IMR-90 (cell line): ENCODE data around the gene TAF4B. TPM values are rescaled to one million over a fixed set of nuclear protein-coding genes. Genes with fewer than 3 reads are reported as not detected.

ENCODE experiments used
- ATAC-seq: fragments of 200-7000 bp; cut with Tn5 transposase; 2 replicates; pipeline ENCODE4 v1.9.1; 2020; ENCODE audit warnings: low read depth, mild to moderate bottlenecking, moderate library complexity
- BruUV-seq: library from RNA; stranded (reverse); fragments of 400-500 nt; replicated peaks from 2 replicates; lab custom pipeline; 2021; lab: Mats Ljungman, UMichigan
- CTCF ChIA-PET: fragments of 300-600 bp; formaldehyde crosslinking; extraction: SDS; loops from one replicate; lab custom pipeline; 2021; ENCODE audit warnings: antibody characterized with exemption; lab: Yijun Ruan, JAX
- POLR2A ChIA-PET: fragments of 300-600 bp; sonication (Branson Sonifier 250); formaldehyde crosslinking; loops from one replicate; lab custom pipeline; 2022; ENCODE audit warnings: antibody characterized with exemption; ENCODE audit not compliant: unreplicated experiment; lab: Charles Lee
- DNase-seq: peaks from one replicate; pipeline ENCODE4 v3.0.0; 2013
- H2AFZ ChIP-seq: replicated peaks from 2 replicates; pipeline ENCODE3; 2013; ENCODE audit warnings: low read length, mild to moderate bottlenecking; ENCODE audit not compliant: poor library complexity
- H2AK5ac ChIP-seq: 2 replicates; pipeline ENCODE4 v1.6.1; 2013; ENCODE audit warnings: low read depth, low read length, inconsistent platforms
- H2AK9ac ChIP-seq: replicated peaks from 2 replicates; pipeline ENCODE3; 2013; ENCODE audit warnings: mild to moderate bottlenecking, low read depth, low read length, moderate library complexity; ENCODE audit not compliant: poor library complexity
- H2BK120ac ChIP-seq: 2 replicates; pipeline ENCODE4 v1.6.1; 2013; ENCODE audit warnings: low read depth, low read length, inconsistent platforms
- H2BK15ac ChIP-seq: 3 replicates; pipeline ENCODE4 v1.6.1; 2013; ENCODE audit warnings: low read depth, low read length, inconsistent platforms
- H2BK20ac ChIP-seq: 2 replicates; pipeline ENCODE4 v1.6.1; 2013; ENCODE audit warnings: low read depth, mild to moderate bottlenecking, inconsistent platforms, low read length, moderate library complexity
- H2BK5ac ChIP-seq: 2 replicates; pipeline ENCODE4 v1.6.1; 2013; ENCODE audit warnings: mild to moderate bottlenecking, low read depth, low read length, inconsistent platforms; ENCODE audit not compliant: poor library complexity, severe bottlenecking
- H3K14ac ChIP-seq: replicated peaks from 2 replicates; pipeline ENCODE4 v1.6.1; 2013; ENCODE audit warnings: low read depth, low read length, inconsistent platforms
- H3K18ac ChIP-seq: 2 replicates; pipeline ENCODE4 v1.6.1; 2013; ENCODE audit warnings: low read depth, low read length, control low read depth
- H3K23ac ChIP-seq: 2 replicates; pipeline ENCODE4 v1.6.1; 2013; ENCODE audit warnings: low read depth, low read length, inconsistent platforms
- H3K27ac ChIP-seq: 2 replicates; pipeline ENCODE4 v1.5.1; 2013; ENCODE audit warnings: mild to moderate bottlenecking, control low read depth, low read length; ENCODE audit not compliant: insufficient read depth
- H3K27me3 ChIP-seq: 2 replicates; pipeline ENCODE4 v1.6.1; 2013; ENCODE audit warnings: low read length; ENCODE audit not compliant: control insufficient read depth, insufficient read depth
- H3K36me3 ChIP-seq: 2 replicates; pipeline ENCODE4 v1.6.1; 2013; ENCODE audit warnings: low read length, mixed read lengths; ENCODE audit not compliant: control insufficient read depth, insufficient read depth
- H3K4ac ChIP-seq: 2 replicates; pipeline ENCODE4 v1.6.1; 2013; ENCODE audit warnings: low read depth, low read length, inconsistent platforms
- H3K4me1 ChIP-seq: 2 replicates; pipeline ENCODE4 v1.6.1; 2013; ENCODE audit warnings: low read length, mixed read lengths; ENCODE audit not compliant: control insufficient read depth, insufficient read depth
- H3K4me2 ChIP-seq: 2 replicates; pipeline ENCODE4 v1.6.1; 2013; ENCODE audit warnings: low read depth, mild to moderate bottlenecking, control low read depth, low read length, moderate library complexity
- H3K4me3 ChIP-seq: 2 replicates; pipeline ENCODE4 v1.5.1; 2013; ENCODE audit warnings: low read depth, mild to moderate bottlenecking, control low read depth, low read length, moderate library complexity; ENCODE audit not compliant: insufficient read depth
- H3K56ac ChIP-seq: 2 replicates; pipeline ENCODE4 v1.6.1; 2013; ENCODE audit warnings: low read length, inconsistent platforms; ENCODE audit not compliant: insufficient read depth; ENCODE audit errors: extremely low read depth
- H3K79me1 ChIP-seq, 2 experiments: 2 replicates each; pipeline ENCODE4 v1.6.1; 2013; ENCODE audit warnings: low read length in 2 of 2, inconsistent platforms in 1 of 2, low read depth in 1 of 2
- H3K9ac ChIP-seq: 2 replicates; pipeline ENCODE4 v1.6.1; 2013; ENCODE audit warnings: low read depth, low read length, control low read depth
- H3K9me1 ChIP-seq: 2 replicates; pipeline ENCODE4 v1.6.1; 2013; ENCODE audit warnings: low read length, inconsistent platforms; ENCODE audit not compliant: insufficient read depth
- H3K9me3 ChIP-seq: 2 replicates; pipeline ENCODE4 v1.6.1; 2013; ENCODE audit warnings: low read length; ENCODE audit not compliant: control insufficient read depth, insufficient read depth
- H4K20me1 ChIP-seq: 2 replicates; pipeline ENCODE4 v1.6.1; 2013; ENCODE audit warnings: low read length, inconsistent platforms; ENCODE audit not compliant: insufficient read depth
- H4K5ac ChIP-seq: 2 replicates; pipeline ENCODE4 v1.6.1; 2013; ENCODE audit warnings: mild to moderate bottlenecking, low read depth, low read length, control low read depth
- H4K8ac ChIP-seq, 2 experiments: 2 replicates each; pipeline ENCODE4 v1.6.1; 2013; ENCODE audit warnings: low read depth in 2 of 2, low read length in 2 of 2, control low read depth in 1 of 2, inconsistent platforms in 1 of 2
- H4K91ac ChIP-seq: 2 replicates; pipeline ENCODE4 v1.6.1; 2013; ENCODE audit warnings: low read depth, low read length, inconsistent platforms; ENCODE audit not compliant: insufficient read depth
- CEBPB ChIP-seq: IDR thresholded peaks from 2 replicates; pipeline ENCODE4 v1.6.1; 2012; ENCODE audit warnings: low read depth, low read length, improper control_type of control experiment
- POLR2A ChIP-seq: IDR thresholded peaks from 2 replicates; pipeline ENCODE4 v1.6.1; 2012; ENCODE audit warnings: mild to moderate bottlenecking, low read depth, low read length
- RCOR1 ChIP-seq: IDR thresholded peaks from 2 replicates; pipeline ENCODE4 v1.6.1; 2012; ENCODE audit warnings: mild to moderate bottlenecking, low read length, improper control_type of control experiment; ENCODE audit not compliant: insufficient replicate concordance
- SMC3 ChIP-seq: fragments of 150-350 bp; IDR thresholded peaks from 2 replicates; pipeline ENCODE4 v1.6.1; 2016; ENCODE audit warnings: low read depth, mild to moderate bottlenecking, antibody characterized with exemption, low read length, moderate library complexity
- WGBS, 2 experiments: methylation state at CpG; one replicate each; pipeline versions ENCODE4 v1.1.5 to v1.1.7; 2013; ENCODE audit warnings: missing lambda C conversion rate in 2 of 2; ENCODE audit not compliant: insufficient read length in 1 of 2; ENCODE audit errors: extremely low coverage in 2 of 2; 5-methylcytosine and 5-hydroxymethylcytosine counted together
- dilution Hi-C: fragments of 300-500 bp; cut with HindIII; formaldehyde crosslinking; loops from one replicate; pipeline ENCODE4 v1.14.3; 2018; ENCODE audit warnings: low sequenced_read_pairs; ENCODE audit not compliant: unreplicated experiment
- in situ Hi-C: fragments of 300-500 bp; cut with MboI; formaldehyde crosslinking; loops from 3 replicates; pipeline ENCODE4 v1.14.3; 2019; ENCODE audit warnings: low sequenced_read_pairs, inconsistent platforms, mixed read lengths
- intact Hi-C: fragments of 100-400 bp; cut with micrococcal nuclease; formaldehyde crosslinking; loops from 2 replicates; pipeline ENCODE4 v1.10.0; 2022
- polyA plus RNA-seq, 3 experiments: library from polyadenylated mRNA; depleted of rRNA; stranded (reverse); fragments of >200 nt; gene quantifications; 2 replicates each; pipeline ENCODE4 v1.2.3, GENCODE V29; 2012; ENCODE audit warnings: low replicate concordance in 1 of 3
- total RNA-seq: library from RNA; depleted of rRNA; stranded (reverse); fragments of >200 nt; gene quantifications from 2 replicates; pipeline ENCODE4 v1.2.3, GENCODE V29; 2012

The TAF4B gene
- total and polyA plus RNA-seq, 2 of the 4 experiments (the other 2 are of a cell fraction) = 0.38 to 1.1 TPM

DNA sequence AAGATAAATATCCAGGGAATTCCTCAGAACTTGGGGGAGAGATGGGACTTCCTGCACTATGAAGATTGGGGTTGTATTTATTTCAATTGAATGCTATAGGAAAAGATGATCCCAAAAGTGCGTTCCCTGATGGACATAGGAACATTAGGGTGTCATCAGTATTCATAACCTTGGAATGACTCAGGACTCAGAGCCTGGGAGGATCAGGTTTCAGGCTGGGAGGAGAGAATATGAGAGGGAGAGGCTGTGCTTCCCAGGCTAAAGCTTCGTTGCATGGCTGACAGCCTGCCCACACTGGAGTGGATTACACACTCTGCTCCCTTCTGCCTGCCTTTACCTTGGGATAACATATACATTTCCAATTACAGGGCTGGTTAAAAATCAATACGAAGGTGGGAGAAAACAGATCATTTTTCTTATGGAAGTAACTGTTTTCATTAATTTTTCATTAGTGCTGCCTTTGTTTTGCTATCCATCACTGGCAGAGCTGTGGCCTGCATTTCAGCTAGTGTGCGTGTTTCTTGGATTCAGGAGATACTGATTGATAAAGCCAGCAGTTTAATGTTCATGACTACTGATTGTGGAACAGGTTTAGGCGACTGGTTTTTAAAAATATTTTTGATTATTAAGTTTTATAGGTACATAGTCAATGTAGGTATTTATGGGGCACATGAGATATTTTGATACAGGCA is 203.4 kb downstream of the TAF4B start (continued):
- TF ChIP-seq POLR2A = no peak

DNA sequence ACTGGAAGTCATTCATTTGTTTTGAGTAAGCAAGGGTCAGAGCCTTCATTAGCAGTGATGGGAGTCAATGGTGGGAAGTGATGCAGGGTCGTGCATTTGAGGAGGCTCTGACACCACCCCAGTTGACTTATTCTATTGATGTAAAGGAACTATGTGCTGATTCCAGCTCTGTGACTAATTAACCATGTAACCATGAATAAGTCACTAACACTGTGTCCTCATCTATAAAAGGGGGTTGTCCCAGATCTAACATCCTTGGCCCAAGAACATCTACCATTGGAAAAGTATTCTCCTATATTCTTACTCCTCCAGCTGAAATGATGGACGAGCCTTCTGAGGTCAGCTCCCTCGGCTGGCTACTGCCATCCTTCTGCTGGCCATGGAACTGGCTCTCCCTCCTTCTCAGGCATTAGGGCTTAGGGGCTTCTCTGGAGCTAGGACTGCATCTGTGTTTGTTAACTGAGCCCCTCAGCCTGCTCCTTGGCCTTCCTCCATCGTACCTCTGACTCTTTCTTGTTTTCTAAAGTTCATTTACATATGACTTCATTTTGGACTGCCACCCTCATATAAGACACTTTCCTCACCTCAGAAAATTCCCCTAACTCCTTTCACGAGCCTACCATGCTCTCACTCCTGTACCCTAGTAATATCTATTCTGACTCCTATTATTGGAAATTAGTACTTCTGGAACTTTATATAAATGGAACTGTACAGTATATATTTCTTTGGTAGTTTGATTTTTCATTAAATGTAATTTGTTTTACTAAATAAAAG is 206.6 kb downstream of the TAF4B start:
- in situ Hi-C loops = no loop called here
- intact Hi-C loops = no loop called here
- H3K18ac ChIP-seq = no peak overlapping the region

More for the DNA sequence above, 206.6 kb downstream of the TAF4B start:
- Histone ChIP-seq H2BK120ac (no peak overlapping the region), H3K9me1 (peaks cover 3% of the 10 kb centered on the region; the same call in 1 of the 2 replicates), H3K4me3 (no peak overlapping the region), H3K9ac (no peak overlapping the region), H3K27ac (no peak overlapping the region), H2AFZ (no peak overlapping the region), H3K4me2 (no peak overlapping the region), H4K5ac (no peak overlapping the region), H2AK5ac (no peak overlapping the region), H2BK5ac (no peak overlapping the region), H3K36me3 (no peaks in the 10 kb centered on the region), H4K20me1 (no peaks in the 10 kb centered on the region), H3K9me3 (no peaks in the 10 kb centered on the region), H4K91ac (no peak overlapping the region), H3K23ac (no peak overlapping the region), H2BK15ac (no peak overlapping the region), H3K4ac (no peak overlapping the region), H2BK20ac (no peak overlapping the region), H3K56ac (no peak overlapping the region), H4K8ac (no peak overlapping the region), H3K14ac (no peak overlapping the region), H3K79me1 (no peaks in the 10 kb centered on the region), H3K27me3 (no peaks in the 10 kb centered on the region; the same call in 1 of the 2 replicates), H3K4me1 (peaks cover 9% of the 10 kb centered on the region; the same call in 1 of the 2 replicates), H2AK9ac (no peak overlapping the region)
- DNase-seq = no peak
- TF ChIP-seq SMC3 (no peak), CEBPB (no peak), RCOR1 (no peak), POLR2A (no peak)
- dilution Hi-C loops = no loop called here
- whole genome bisulfite sequencing, 2 experiments = 78% methylated on average over 3 of the region's 5 CpGs; no CpG with 5 or more reads in 1 of the 2 experiments
- ChIA-PET POLR2A (no interaction called here), CTCF (no interaction called here)
- no peak for ATAC-seq
- BruUV-seq = no TSS peak
